Activated CD8-positive, alpha-beta memory T cell treated with anti-CD3 and anti-CD28 coated beads for 48 hours (primary cell): ENCODE measurements around the gene EYA3.

Experiments
- DNase-seq, 3 experiments: peaks; one replicate each; pipeline ENCODE4 v3.0.0-alpha.2; 2020; ENCODE audit warnings: low read depth in 2 of 3, low spot score in 2 of 3

Gene EYA3

GRCh38 chr1:28088168-28088961 is at the start of gene EYA3:
TSS of gene EYA3 (minus strand) at chr1:28088610. CDS start at chr1:28058026, 30,584 bp downstream.
- peak; percentile 98 to 100 (median 99) for DNase-seq

- no peak for DNase-seq
Measured at GRCh38 chr1:28136922-28137613, 48.7 kb upstream of the EYA3 start.

- no peak for DNase-seq
Measured at GRCh38 chr1:28136169-28136921, 47.9 kb upstream of the EYA3 start.

- DNase-seq, result no peak
Measured at GRCh38 chr1:28135371-28136168, 47.2 kb upstream of the EYA3 start.

- no peak for DNase-seq
Measured at GRCh38 chr1:28134651-28135207, 46.3 kb upstream of the EYA3 start.

GRCh38 chr1:28132171-28133167 is 44.1 kb upstream of the EYA3 start:
- DNase-seq, result no peak

- DNase-seq, result no peak
Measured at GRCh38 chr1:28130901-28131300, 42.5 kb upstream of the EYA3 start.

- DNase-seq, result no peak
Measured at GRCh38 chr1:28129150-28129549, 40.7 kb upstream of the EYA3 start.

GRCh38 chr1:28127617-28128257 is 39.3 kb upstream of the EYA3 start:
- no peak for DNase-seq

GRCh38 chr1:28126783-28127490 is 38.5 kb upstream of the EYA3 start:
- no peak for DNase-seq

- DNase-seq, result no peak
Measured at GRCh38 chr1:28126212-28126611, 37.8 kb upstream of the EYA3 start.

- DNase-seq, result no peak
Measured at GRCh38 chr1:28123461-28123961, 35.1 kb upstream of the EYA3 start.

GRCh38 chr1:28122183-28122582 is 33.8 kb upstream of the EYA3 start:
- no peak for DNase-seq

GRCh38 chr1:28119556-28119955 is 31.1 kb upstream of the EYA3 start:
- DNase-seq, result no peak

- no peak for DNase-seq
Measured at GRCh38 chr1:28118640-28119307, 30.4 kb upstream of the EYA3 start.

GRCh38 chr1:28115267-28115666 is 26.9 kb upstream of the EYA3 start:
- DNase-seq, result peak in 2 of 3 experiments; percentile 11 to 33

- no peak for DNase-seq
Measured at GRCh38 chr1:28114844-28115243, 26.4 kb upstream of the EYA3 start.

GRCh38 chr1:28113242-28113572 is 24.8 kb upstream of the EYA3 start:
- DNase-seq, result no peak
